Measurements from ENCODE around the gene CD2BP2. TPM values are rescaled to one million over a fixed set of nuclear protein-coding genes. Genes with fewer than 3 reads are reported as not detected.

The CD2BP2 gene
- total and polyA plus RNA-seq, 9 of the 15 experiments (the other 6 are each of a cell fraction or from before 2014, with no cell fraction given) = 3.9 to 51.1 (median 32.8) TPM

DNA sequence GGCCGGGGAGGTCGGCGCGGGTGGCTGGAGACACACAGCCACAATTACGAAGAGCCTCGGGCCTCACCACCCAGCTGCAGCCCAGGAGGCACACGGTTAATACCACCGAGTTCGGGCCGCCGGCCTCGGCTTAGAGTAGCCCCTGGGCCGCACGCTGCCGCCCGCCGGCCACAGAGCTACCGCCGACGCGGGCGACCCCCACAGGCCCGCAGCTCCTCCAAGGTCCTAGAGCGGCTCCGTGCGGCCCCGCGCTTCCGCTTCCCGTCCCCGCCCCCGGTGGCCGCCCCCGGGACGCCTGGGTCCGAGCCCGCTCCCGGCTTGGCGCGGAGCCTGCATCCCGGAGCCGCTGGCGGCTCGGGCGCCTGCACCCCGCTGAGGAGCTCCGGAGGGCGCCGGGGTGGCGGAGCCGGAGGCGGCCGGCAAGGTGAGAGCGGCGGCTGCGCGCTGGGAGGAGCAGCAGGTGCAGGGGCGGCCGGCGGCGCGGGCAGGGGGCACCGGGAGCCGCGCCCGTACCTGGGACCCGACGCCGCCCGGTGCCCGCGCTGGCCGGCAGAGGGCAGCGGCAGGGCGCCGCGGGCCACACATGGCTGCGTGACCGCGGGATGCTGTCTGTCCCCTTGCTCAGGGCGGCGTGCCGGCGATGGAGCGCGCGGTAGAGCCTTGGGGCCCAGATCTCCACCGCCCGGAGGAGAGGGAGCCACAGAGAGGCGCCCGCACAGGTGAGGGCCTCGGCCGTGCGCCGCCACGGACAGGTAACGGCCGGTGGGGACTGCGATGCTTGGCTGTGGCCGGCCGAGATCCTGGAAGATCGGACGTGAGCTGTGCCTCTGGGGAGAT lies 40.3 kb upstream of the CD2BP2 start, which contains the start of gene ZNF48 (continued):
- TF ChIP-seq, protein P1, sequence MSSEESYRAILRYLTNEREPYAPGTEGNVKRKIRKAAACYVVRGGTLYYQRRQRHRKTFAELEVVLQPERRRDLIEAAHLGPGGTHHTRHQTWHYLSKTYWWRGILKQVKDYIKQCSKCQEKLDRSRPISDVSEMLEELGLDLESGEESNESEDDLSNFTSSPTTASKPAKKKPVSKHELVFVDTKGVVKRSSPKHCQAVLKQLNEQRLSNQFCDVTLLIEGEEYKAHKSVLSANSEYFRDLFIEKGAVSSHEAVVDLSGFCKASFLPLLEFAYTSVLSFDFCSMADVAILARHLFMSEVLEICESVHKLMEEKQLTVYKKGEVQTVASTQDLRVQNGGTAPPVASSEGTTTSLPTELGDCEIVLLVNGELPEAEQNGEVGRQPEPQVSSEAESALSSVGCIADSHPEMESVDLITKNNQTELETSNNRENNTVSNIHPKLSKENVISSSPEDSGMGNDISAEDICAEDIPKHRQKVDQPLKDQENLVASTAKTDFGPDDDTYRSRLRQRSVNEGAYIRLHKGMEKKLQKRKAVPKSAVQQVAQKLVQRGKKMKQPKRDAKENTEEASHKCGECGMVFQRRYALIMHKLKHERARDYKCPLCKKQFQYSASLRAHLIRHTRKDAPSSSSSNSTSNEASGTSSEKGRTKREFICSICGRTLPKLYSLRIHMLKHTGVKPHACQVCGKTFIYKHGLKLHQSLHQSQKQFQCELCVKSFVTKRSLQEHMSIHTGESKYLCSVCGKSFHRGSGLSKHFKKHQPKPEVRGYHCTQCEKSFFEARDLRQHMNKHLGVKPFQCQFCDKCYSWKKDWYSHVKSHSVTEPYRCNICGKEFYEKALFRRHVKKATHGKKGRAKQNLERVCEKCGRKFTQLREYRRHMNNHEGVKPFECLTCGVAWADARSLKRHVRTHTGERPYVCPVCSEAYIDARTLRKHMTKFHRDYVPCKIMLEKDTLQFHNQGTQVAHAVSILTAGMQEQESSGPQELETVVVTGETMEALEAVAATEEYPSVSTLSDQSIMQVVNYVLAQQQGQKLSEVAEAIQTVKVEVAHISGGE (CRISPR knock-in tag; IDR thresholded peaks at IDR 0.05) = peak in 1 of 3 experiments; percentile 77; a peak in 2 of 6 replicates
- TF ChIP-seq ARNT (IDR thresholded peaks at IDR 0.05) (no peak), HLTF (IDR thresholded peaks at IDR 0.05) (no peak), RCOR1 (IDR thresholded peaks at IDR 0.05; ENCODE audit: borderline replicate concordance in 1 of 2, low read depth in 2 of 2, low read length in 2 of 2) (no peak), RAD21 (CRISPR knock-in tag; conservative IDR thresholded peaks at IDR 0.05 in 1 of 2, IDR thresholded peaks at IDR 0.05 in 1 of 2) (peak in 1 of 2 experiments; percentile 20; a peak in 1 of 4 replicates), RB1 (IDR thresholded peaks at IDR 0.05; ENCODE audit: low read depth) (peak; percentile 86), KLF1 (tag; IDR thresholded peaks at IDR 0.05) (peak; percentile 57; the same call in 1 of the 2 replicates), CXXC5 (CRISPR knock-in tag; IDR thresholded peaks at IDR 0.05) (peak; percentile 95), RBFOX2 (IDR thresholded peaks at IDR 0.05; ENCODE audit: low read depth, low read length) (peak; percentile 82), FOXK1 (CRISPR knock-in tag; IDR thresholded peaks at IDR 0.05; ENCODE audit: borderline replicate concordance) (no peak), NKRF (IDR thresholded peaks at IDR 0.05; ENCODE audit: borderline replicate concordance) (peak; percentile 28; the same call in 1 of the 2 replicates), ETS2 (tag; IDR thresholded peaks at IDR 0.05; ENCODE audit: borderline replicate concordance, poor library complexity, severe bottlenecking) (no peak), ZNF589 (CRISPR knock-in tag; IDR thresholded peaks at IDR 0.05; ENCODE audit: low read depth) (no peak), KAT7 (CRISPR knock-in tag; IDR thresholded peaks at IDR 0.05; ENCODE audit: borderline replicate concordance) (no peak)
- TF ChIP-seq, protein P2, sequence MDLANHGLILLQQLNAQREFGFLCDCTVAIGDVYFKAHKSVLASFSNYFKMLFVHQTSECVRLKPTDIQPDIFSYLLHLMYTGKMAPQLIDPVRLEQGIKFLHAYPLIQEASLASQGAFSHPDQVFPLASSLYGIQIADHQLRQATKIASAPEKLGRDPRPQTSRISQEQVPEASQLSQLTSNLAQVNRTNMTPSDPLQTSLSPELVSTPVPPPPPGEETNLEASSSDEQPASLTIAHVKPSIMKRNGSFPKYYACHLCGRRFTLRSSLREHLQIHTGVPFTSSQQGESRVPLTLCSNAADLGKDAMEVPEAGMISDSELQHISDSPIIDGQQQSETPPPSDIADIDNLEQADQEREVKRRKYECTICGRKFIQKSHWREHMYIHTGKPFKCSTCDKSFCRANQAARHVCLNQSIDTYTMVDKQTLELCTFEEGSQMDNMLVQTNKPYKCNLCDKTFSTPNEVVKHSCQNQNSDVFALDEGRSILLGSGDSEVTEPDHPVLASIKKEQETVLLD (IDR thresholded peaks at IDR 0.05) = no peak
- TF ChIP-seq, protein P3, sequence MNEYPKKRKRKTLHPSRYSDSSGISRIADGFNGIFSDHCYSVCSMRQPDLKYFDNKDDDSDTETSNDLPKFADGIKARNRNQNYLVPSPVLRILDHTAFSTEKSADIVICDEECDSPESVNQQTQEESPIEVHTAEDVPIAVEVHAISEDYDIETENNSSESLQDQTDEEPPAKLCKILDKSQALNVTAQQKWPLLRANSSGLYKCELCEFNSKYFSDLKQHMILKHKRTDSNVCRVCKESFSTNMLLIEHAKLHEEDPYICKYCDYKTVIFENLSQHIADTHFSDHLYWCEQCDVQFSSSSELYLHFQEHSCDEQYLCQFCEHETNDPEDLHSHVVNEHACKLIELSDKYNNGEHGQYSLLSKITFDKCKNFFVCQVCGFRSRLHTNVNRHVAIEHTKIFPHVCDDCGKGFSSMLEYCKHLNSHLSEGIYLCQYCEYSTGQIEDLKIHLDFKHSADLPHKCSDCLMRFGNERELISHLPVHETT (CRISPR knock-in tag; conservative IDR thresholded peaks at IDR 0.05 in 1 of 2, IDR thresholded peaks at IDR 0.05 in 1 of 2) = peak in 1 of 2 experiments; percentile 77; a peak in 1 of 4 replicates
